Left kidney (tissue), 1 donor: Measurements from ENCODE around the gene DAZAP2. TPM values are rescaled to one million over a fixed set of nuclear protein-coding genes. Genes with fewer than 3 reads are reported as not detected.

Experiments used
- polyA plus RNA-seq: library from polyadenylated mRNA; unstranded; fragments of 120-200 nt; gene quantifications from one replicate; pipeline ENCODE4 v1.2.1, GENCODE V29; 2013; ENCODE audit not compliant: insufficient read length

The DAZAP2 gene
- polyA plus RNA-seq, 1 donor, result 271 TPM

Other genes starting within 250 kb of the DAZAP2 start
- gene SLC11A2, start 212.4 kb upstream of the DAZAP2 start, polyA plus RNA-seq, result 71.9 TPM
- gene LETMD1, start 190.5 kb upstream of the DAZAP2 start, polyA plus RNA-seq, result 153 TPM
- 45.0 TPM for gene CSRNP2, start 155.2 kb upstream of the DAZAP2 start, polyA plus RNA-seq
- gene TFCP2, start 65.7 kb upstream of the DAZAP2 start, polyA plus RNA-seq, result 62.7 TPM
- 8.8 TPM for gene POU6F1, start 20.8 kb upstream of the DAZAP2 start, polyA plus RNA-seq
- gene SMAGP, start 31.6 kb downstream of the DAZAP2 start, polyA plus RNA-seq, result 21.7 TPM
- 3.2 TPM for gene BIN2, start 85.3 kb downstream of the DAZAP2 start, polyA plus RNA-seq
- not detected for gene CELA1, start 107.9 kb downstream of the DAZAP2 start, polyA plus RNA-seq
- 6.3 TPM for gene GALNT6, start 152.6 kb downstream of the DAZAP2 start, polyA plus RNA-seq
- 6.2 TPM for gene SLC4A8, start 186.0 kb downstream of the DAZAP2 start, polyA plus RNA-seq